Spleen (tissue), 7 donors: ENCODE results near the gene SPTAN1.

Source experiments
- POLR2A ChIP-seq, 3 donors: fragments of 450-650 bp; IDR thresholded peaks; one replicate each; pipeline ENCODE4 v1.5.1; 2017; ENCODE audit warnings: antibody characterized with exemption in 3 of 3, mild to moderate bottlenecking in 1 of 3
- TF ChIP-seq, protein P1 (sequence below), 11 experiments: fragments of 200-600 bp in 7 of 11; fragments of 450-650 bp in 4 of 11; sonication (generic) in 4 of 11; IDR thresholded peaks in 8 of 11; conservative IDR thresholded peaks in 3 of 11; 1 replicate in 7 of 11; 2 replicates in 4 of 11; pipeline versions ENCODE4 v1.4.0 to v1.8.0; 2016 to 2021; ENCODE audit warnings: antibody characterized with exemption in 11 of 11, inconsistent platforms in 4 of 11, mild to moderate bottlenecking in 1 of 11
- donor health status: DM: no; HTN: no; CAD: no; lungs with moderate emphysema.
- donor health status: DM: no; HTN: no; CAD: no.
- donor health status: DM: no; HTN: no; CAD: no.

DNA sequence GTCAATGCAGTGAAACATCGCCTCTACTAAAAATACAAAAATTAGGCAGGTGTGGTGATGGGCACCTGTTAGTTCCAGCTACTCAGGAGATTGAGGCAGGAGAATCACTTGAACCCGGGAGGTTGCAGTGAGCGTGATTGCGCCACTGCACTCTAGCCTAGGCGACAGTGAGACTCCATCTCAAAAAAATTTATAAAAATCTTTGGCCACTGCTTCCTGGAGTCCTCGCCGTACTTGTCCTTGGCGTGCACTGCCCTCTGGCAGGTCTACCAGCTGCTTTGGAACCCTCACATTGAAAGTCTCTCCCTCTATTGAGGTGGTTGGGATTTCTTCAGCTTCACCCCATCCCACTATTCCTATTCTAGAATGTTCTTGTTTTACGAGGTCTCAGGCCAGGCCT is 79.2 kb downstream of the SPTAN1 start:
- TF ChIP-seq POLR2A (IDR thresholded peaks at IDR 0.05) = no peak
- TF ChIP-seq, protein P1, sequence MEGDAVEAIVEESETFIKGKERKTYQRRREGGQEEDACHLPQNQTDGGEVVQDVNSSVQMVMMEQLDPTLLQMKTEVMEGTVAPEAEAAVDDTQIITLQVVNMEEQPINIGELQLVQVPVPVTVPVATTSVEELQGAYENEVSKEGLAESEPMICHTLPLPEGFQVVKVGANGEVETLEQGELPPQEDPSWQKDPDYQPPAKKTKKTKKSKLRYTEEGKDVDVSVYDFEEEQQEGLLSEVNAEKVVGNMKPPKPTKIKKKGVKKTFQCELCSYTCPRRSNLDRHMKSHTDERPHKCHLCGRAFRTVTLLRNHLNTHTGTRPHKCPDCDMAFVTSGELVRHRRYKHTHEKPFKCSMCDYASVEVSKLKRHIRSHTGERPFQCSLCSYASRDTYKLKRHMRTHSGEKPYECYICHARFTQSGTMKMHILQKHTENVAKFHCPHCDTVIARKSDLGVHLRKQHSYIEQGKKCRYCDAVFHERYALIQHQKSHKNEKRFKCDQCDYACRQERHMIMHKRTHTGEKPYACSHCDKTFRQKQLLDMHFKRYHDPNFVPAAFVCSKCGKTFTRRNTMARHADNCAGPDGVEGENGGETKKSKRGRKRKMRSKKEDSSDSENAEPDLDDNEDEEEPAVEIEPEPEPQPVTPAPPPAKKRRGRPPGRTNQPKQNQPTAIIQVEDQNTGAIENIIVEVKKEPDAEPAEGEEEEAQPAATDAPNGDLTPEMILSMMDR (IDR thresholded peaks at IDR 0.05 in 8 of 11, conservative IDR thresholded peaks at IDR 0.05 in 3 of 11) = no peak
